ENCODE measurements around the gene RNPEPL1.

- TF ChIP-seq CTCF (IDR thresholded peaks at IDR 0.05; ENCODE audit: low read length) (no peak), EZH2 (optimal IDR thresholded peaks at IDR 0.05; ENCODE audit: low read depth, low read length) (no peak)
These were observed 18.9 kb downstream of the RNPEPL1 start for GRCh38 chr2:240586919-240587800.

Data from MM.1S (cell line).